Islet precursor cell (in vitro differentiated cells): Measurements from ENCODE around the gene C3orf80.
A peak's percentile ranks its signal among the peaks of the same experiment; 100 is the strongest.
"Not testable (repeated sequence)": the region's sequence is repeated elsewhere in the genome, so short reads cannot be mapped to it uniquely, and the experiment has no call there.

Source experiments
- DNase-seq: peaks from one replicate; pipeline ENCODE4 v3.0.0-alpha.2; 2018

Gene C3orf80

GRCh38 chr3:160225176-160226025 is at the start of gene C3orf80:
TSS of gene C3orf80 (plus strand) at chr3:160225422. CDS start at chr3:160225636, 214 bp downstream.
- peak; percentile 86 for DNase-seq

DNA sequence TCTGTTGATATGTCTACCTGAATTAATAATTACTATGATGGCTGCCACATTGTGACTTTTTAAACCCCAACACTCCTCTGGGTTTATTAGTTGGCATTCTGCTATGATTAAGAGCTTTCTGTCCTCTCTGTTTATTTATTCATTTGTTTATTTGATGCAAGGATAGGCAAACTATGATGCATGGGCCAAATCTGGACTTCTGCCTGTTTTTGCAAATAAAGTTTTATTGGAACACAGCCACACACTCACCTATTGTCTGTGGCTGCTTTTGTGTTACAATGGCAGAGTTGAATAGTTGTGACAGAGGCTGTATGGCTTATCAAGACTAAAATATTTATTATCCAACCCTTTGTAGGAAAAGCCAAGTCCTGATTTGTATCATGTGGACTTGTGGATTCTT is 48.3 kb upstream of the C3orf80 start:
- DNase-seq = no peak

DNA sequence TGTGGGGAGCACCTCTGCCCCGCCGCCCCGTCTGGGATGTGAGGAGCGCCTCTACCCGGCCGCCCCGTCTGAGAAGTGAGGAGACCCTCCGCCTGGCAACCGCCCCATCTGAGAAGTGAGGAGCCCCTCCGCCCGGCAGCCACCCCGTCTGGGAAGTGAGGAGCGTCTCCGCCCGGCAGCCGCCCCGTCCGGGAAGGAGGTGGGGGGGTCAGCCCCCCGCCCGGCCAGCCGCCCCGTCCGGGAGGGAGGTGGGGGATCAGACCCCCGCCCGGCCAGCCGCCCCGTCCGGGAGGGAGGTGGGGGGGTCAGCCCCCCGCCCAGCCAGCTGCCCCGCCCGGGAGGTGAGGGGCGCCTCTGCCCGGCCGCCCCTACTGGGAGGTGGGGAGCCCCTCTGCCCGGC is 46.6 kb upstream of the C3orf80 start:
- not testable (repeated sequence) for DNase-seq

GRCh38 chr3:160179403-160179802 is 45.8 kb upstream of the C3orf80 start:
- DNase-seq = not testable (repeated sequence)

DNA sequence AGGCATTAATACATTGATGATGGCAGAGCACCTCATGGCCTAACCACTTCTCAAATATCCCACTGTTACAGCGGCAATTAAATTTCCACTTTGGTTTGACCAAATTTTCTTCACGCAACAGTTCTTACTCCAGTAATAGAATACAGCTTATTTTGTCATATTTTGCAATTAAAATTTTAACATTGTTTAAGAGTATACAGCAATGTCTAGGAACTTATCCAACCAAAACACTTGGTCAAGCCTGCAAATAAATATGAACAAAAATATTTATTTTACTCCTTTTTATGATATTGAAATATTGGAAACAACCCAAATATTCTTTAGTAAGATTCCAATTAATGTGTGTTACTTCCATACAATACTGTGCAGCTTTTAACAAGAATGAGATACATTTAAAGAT is 45.3 kb upstream of the C3orf80 start:
- DNase-seq = no peak

DNA sequence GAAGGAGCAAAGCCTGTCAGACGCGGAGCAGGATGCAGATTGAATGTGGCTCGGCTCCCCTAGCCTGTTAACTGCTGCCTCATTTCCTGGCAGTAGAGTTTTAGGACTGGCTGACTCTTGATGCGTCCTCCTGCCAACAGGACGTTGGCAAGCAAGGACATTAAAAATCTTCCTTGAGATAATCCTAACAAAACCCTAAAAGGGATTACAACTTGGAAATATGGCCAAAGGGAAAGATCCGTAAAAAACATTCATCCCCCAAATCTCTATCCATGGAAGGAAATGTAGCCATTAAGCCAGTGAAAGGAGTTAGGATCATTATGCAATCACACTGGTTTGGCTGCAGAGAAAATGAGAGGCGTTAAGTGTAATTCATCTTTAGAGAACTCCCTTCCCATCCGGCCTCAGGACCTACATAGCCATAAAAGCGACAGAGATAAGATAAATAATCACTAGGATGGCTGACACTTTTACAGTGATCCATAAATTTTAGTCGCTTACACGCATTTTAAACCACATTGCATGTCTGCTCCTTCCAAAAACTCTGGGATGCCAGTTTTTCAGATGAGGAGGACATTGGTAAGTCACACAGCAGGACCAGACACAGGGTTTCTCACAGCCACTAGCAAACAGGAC is 44.5 kb upstream of the C3orf80 start:
- peak; percentile 58 for DNase-seq

- DNase-seq = no peak
Measured at GRCh38 chr3:160183345-160184076, 41.7 kb upstream of the C3orf80 start.

DNA sequence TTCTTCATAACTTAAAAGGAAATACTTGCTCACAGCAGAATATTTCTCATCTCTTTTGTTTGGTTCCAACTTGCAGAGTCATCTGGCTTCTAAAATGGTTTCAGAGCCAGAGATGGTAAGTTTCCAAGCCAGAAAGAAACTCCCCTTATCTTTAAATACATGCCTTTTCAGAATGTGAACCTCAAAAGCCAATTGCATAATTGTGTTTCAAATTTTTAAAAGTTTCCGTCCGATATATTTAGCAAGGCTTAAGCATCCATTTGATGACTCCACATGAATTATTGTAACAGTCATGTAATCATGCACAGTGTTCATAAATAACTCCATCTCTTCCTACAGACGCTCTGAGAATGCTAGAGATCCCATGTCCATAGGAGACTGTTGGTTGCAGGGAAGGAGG is 40.6 kb upstream of the C3orf80 start:
- no peak for DNase-seq

DNA sequence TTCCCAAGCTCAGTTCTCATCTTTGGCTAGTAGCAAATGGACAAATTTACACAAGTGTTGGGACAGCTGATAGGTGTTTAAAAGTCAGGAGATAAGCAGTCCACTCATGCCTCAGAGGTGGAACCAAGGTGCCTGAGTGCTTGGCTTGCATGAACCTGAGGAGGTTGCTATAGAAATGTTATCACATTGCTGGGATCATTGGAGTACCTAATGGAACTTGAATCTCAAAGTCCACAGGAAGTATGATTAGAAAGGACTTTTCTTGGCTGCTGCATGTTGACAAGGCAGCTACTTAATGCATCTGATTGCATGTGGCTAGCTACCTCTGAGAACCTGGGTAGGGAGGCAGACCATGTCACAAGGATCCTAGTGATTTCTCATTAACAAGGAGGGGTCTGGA is 39.5 kb upstream of the C3orf80 start:
- no peak for DNase-seq

GRCh38 chr3:160187288-160187687 is 37.9 kb upstream of the C3orf80 start:
- no peak for DNase-seq

DNA sequence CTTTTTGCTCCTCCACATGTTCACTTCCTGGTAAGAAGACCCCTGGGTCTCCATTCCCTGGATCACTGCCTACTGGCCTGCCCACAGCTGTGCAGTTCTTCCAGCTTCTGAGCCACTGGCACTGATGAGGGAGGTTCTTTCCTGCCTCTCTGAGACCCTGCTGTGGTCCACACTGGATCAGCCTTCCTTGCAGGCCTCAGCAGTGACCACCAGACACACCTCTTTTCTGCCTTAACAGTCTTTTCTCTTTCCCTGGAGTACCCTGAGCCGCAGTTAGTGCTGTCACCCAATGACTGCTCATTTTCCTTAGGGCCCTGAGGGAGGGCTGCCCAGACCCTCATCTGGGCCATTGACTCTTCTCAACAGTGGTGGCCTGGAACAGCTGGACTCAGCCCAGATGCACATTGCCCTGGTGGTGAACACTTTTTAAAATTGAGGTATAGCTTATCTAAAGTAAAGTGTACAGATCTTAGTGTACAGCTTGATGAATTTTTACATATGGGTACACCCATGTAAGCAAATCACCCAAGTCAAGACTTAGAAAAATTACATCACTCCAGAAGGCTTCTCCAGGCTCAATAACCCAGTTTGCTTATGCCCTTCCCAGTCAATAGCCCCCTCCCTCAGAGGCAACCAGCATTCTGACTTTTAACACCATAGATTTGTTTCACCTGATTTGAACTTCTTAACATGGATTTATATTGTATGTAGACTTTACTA is 32.8 kb upstream of the C3orf80 start:
- no peak for DNase-seq

- DNase-seq = no peak
Measured at GRCh38 chr3:160193644-160194192, 31.5 kb upstream of the C3orf80 start.

DNA sequence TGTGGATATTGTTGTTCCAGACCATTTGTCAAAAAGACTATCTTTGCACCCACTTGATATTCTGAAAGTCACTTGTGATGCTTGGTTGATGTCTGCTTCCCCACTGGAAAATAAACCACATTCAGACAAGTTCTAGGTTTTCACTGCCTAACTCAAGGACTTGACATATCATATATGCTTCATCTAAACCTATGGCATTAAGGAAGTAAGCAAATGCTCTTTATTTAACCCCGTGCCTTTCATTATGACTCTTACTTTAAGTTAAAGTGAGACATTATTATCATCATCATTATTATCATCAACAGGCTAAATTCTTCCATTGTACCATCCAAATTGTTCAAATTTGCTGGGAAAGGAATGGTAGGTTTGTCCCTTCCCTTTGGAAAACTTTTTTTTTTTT is 30.8 kb upstream of the C3orf80 start:
- DNase-seq = no peak

DNA sequence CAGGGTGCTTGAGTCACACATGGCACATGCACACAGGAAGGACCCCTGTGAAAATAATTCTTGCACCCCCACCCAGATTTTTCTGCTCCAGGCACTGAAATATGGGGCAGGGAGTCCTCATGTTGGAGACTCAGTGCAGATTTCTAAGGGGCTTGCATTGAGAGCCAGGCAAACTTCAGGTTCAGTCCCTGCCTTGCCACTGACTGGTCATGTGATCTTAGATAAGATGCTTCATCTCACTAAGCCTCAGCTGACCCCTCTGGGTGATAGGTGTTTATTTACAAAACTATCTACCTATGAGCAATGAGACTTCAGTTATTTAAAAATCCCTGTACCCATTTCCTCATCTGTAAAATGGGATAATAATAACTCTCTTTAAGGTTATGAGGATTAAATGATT is 30.1 kb upstream of the C3orf80 start:
- DNase-seq = no peak

GRCh38 chr3:160196511-160197104 is 28.6 kb upstream of the C3orf80 start:
- peak; percentile 54 for DNase-seq

- DNase-seq = no peak
Measured at GRCh38 chr3:160199108-160199507, 26.1 kb upstream of the C3orf80 start.

DNA sequence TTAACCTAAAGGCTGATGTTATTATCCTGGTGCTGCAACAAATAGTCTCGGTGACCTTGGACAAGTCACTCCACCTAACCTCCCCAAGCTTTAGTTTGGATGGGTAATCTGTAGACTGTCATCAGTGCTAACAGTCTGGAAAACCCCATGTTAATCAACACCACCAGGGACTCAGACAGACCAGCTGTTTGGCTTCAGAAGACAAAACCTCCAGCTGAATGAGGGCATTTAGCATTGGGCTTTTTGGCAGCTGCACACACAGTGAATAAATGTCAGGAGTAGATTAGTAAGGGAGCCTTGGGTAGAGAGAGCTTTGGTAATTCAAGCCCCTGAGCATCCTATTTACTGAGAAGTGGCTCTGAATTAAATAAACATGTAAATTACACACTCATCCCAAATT is 24.9 kb upstream of the C3orf80 start:
- no peak for DNase-seq

- not testable (repeated sequence) for DNase-seq
Measured at GRCh38 chr3:160204396-160205011, 20.7 kb upstream of the C3orf80 start.

DNA sequence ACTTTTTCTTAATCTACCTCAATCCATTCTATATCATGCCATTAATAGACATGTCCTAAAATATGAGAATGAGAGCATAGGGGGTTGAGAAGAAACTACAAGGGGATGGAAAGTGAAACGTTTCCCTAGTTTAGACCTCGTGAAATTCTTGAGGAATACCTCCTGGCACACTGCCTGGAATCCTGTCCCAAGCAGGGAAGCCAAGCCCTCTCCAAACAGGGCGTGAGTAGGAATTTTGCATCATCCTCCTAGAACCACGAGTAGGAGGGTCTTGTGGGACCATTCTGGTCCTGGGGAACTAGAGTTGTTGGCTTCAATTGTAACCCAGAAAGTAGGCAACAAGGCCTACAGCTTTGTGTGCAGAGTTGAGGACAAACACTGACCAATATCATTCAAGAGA is 19.6 kb upstream of the C3orf80 start:
- no peak for DNase-seq

DNA sequence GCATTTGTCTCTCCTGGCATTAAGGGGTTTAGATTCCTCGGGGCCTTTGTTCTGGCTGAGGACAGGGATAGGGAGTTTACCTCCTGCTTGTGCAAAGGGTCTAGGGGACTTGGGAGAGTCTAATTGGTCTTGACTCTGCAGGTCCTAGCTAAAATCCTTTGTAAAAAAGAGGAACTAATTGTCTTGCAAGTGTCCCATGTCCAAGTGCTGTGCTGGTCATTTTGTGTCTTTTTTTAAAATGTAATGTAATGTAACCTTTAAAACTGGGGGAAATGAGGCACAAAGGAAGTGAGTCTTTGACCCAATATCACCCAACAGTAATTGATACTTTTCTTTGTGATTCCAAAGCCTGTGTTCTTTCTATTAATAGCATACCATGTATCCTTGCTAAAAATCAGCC is 14.9 kb upstream of the C3orf80 start:
- no peak for DNase-seq

DNA sequence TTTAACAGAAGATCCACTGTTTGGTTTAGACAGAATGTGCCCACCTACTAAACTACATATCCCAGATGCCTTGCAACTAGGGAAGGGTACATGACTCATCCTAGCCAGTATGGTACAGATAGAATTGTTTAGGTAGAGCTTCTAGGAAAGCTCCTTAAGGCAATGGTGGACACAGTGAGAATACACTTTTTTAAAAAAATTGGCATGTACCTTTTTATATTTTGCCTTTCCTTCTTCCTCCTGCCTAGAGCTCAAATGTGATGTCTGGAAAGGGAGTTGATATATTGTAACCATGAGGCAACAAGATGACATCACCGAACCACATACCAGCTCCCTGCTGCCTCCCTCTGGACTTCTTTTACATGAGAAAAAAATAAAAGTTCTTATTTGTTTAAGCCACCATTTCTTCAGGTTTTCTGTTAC is 14.4 kb upstream of the C3orf80 start:
- no peak for DNase-seq

DNA sequence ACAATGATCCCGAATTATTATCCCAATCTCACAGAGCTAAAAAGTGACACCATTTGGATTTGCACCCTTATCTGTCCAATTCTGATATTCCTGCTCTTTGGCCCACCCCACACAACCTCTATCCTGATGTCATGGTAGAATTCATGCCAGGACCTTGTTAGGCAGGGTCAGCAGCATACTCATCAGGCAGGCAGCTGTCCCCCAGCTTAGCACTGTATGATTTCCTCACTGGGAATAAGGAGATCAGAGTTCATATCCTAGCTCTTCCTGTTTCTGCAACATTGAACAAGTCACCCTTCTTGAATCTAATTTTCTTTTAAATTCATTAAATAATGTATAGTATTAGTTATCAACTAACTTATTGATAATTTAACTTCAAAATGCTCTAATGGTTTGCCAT is 12.0 kb upstream of the C3orf80 start:
- no peak for DNase-seq
